Stimulated activated CD4-positive, alpha-beta T cell treated with anti-CD3 and anti-CD28 coated beads, TNF-alpha, amount 100 ng/mL, for 1 hour (primary cell): ENCODE measurements around the gene ATP8A2.
"Not testable (repeated sequence)": the region's sequence is repeated elsewhere in the genome, so short reads cannot be mapped to it uniquely, and the experiment has no call there.

Experiments used
- DNase-seq, 3 donors: peaks; one replicate each; pipeline ENCODE4 v3.0.0-alpha.2; 2020; ENCODE audit warnings: low read depth in 3 of 3, low spot score in 1 of 3

Gene ATP8A2

DNA sequence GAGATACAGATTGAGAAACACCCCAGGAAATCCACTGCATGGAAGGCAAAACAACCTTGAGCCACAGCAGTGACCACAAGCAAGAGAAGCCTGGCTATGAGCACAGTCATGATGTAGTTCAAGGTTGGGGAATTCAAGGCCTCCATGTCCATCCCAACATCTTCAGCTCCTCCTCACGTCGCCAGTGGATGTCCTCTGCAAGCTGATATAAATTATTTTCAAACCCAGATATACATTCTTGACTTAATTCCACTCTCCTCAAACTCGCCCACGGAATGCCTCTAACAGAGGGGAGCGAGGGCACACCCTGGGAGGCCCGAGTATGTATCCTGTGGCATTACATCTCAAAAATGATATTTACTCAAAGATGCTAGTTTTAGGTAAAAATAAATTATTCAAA is 574.5 kb downstream of the ATP8A2 start:
- DNase-seq, result no peak

DNA sequence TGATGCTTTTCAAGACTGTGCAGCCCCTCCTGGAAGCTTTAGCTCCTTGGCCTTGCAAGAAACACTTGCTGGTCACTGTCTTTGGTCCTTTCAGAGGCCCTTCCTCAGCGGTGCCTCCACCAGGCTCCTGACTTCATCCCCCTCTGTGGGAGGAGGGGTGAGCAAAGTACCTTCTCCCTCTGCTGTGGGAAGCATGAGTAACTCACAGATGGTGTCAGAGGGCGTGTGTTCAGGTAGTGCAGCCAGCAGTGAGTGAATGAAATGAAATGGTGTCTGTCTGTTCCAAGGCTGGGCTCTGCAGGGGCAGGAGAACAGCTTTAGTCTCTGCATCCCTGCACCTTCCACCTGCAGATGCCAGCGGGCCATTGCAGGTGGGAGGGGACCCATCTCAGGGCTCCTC is 577.1 kb downstream of the ATP8A2 start:
- no peak for DNase-seq

DNA sequence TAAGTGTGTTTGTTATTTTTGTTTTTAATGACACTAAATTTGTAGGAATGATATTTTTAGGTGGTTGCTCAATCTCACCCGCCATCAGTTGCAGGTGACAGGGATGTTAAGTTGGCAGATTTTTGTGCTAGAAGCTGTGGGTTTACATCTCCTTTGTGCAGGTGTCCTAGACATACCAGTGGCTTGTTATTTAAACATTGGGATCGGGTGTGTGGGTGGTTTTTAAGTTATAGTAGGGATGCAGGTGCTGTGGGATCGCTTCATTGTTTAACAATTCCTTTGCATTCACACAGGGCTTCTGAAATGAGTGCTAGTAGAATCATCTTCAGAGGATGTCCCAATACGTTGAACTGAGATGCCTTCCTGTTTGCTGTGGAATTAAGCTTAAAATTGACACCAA is 580.1 kb downstream of the ATP8A2 start:
- DNase-seq, result no peak

DNA sequence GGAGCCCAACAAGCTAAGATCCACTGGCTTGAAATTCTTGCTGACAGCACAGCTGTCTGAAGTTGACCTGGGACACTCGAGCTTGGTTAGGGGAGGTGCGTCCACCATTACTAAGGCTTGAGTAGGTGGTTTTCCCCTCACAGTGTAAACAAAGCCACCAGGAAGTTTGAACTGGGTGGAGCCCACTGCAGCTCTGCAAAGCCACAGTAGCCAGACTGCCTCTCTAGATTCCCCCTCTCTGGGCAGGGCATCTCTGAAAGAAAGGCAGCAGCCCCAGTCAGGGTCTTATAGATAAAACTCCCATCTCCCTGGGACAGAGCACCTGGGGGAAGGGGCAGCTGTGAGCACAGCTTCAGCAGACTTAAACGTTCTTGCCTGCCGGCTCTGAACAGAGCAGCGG is 582.3 kb downstream of the ATP8A2 start:
- not testable (repeated sequence) for DNase-seq

DNA sequence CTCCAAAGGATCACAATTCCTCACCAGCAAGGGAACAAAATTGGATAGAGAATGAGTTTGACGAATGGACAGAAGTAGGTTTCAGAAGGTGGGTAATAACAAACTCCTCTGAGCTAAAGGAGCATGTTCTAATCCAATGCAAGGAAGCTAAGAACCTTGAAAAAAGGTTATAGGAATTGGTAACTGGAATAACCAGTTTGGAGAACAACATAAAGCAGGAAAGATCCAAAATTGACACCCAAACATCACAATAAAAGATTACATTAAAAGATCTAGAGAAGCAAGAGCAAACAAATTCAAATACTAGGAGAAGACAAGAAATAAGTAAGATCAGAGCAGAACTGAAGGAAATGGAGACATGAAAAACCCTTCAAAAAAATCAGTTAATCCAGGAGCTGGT is 583.2 kb downstream of the ATP8A2 start:
- DNase-seq, result not testable (repeated sequence)

DNA sequence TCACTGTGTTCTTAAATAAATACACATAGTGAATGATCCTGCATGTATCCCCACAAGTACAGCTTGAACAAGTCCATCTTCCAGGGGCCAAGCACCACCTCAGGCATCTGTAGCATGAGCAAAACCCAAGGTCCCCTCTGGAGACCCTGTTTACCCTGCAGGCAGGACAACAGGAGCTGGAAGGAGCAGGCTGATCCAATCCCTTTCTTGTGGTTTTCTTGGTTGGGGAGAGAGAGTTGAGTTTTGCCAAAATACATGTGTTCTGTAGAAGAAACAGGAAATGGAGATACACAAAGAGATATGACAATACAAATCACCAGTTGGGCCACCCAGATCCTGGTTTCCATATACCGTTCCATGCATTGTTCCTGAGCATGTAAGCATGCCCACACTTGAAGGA is 587.2 kb downstream of the ATP8A2 start:
- no peak for DNase-seq

DNA sequence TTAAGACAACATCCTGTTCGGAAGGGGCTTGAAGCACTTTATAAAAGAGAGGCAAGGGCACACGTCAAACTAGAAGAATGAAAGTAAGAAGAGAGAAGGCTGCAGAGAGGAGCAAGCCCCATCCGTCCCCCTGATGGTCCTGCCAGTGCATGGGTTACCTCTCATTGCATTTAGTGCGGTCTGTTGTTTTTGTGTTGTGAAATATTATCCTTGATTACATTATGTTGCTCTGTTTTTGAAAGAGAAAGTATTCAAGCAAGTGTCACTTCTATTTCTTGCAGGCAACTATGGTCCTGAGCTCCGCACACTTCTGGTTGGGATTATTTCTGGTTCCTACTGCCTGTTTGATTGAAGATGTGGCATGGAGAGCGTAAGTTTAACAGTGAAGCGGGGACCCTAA is 589.5 kb downstream of the ATP8A2 start:
- DNase-seq, result no peak

DNA sequence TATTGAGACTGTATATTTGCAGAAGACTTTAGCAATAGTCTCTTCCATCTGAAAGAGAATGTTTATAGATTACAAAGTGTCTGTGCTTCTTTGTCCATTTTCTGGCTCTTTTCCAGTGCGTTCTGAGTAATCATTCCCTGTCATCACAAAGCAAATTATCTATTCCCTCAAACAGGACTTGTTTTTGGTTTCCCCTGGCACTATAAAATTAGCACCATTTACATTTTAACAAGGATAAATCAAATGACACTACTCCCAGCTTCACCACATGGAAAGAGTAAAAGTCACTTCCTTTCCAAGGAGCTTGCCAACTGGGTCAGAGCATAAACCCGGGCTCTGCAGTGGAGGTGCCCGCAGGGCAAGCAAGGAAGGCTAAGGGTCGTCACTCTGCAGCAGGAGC is 591.9 kb downstream of the ATP8A2 start:
- DNase-seq, result no peak

DNA sequence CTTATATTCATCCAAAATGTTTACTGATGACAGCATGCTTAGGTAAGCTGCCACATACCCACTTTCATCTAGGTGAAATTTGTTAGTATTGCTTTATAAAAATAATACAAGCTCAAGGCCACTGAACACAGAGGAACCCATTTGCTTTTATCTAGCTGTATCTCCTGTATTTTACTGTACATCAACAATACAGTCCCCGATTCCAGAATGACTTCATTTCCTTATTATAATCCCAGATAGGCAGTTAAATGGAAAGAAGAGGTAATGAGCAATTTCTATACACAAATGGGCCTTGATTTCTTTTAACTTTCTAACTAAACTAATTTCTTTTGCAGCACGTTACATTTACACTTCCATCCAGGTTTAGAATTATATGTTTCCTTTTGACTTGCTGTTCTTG is 593.8 kb downstream of the ATP8A2 start:
- DNase-seq, result no peak

DNA sequence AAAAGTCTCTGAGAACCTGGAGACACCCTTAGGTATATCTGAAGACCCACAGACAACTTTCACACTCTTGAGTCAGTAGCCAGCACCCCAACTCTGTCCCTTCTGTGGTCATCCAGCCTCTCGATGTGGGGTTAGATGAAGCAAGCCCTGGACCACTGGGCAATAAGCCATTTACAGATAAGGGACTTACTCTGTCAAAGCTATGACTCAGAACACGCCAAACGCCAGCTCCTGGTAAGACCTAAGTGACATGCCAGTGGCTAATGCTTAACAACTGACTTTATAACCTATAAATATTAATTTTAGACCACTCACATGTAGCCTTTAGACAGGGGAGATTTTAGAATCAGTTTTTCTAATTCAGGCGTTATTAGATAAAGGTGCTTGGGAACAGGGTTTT is 594.3 kb downstream of the ATP8A2 start:
- DNase-seq, result no peak

DNA sequence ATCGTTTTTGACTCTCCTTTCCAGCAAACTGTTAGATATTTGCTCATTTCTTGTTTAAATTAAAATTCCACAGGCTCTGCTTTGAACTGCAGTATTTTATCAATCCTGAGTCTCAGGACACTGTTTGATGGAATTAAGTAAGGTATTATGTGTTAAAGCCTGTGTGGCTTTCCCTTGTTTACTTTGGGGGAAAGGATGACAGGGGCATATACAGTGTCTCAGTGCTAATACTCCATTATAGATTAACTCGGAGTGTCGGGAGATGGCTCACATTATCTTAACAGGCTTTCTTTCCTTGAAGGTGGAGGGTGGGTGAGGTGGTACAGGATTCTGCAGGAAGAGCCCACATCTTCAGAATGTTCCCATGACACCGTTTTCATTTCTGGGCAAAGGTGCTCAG is 595.4 kb downstream of the ATP8A2 start:
- DNase-seq, result no peak

DNA sequence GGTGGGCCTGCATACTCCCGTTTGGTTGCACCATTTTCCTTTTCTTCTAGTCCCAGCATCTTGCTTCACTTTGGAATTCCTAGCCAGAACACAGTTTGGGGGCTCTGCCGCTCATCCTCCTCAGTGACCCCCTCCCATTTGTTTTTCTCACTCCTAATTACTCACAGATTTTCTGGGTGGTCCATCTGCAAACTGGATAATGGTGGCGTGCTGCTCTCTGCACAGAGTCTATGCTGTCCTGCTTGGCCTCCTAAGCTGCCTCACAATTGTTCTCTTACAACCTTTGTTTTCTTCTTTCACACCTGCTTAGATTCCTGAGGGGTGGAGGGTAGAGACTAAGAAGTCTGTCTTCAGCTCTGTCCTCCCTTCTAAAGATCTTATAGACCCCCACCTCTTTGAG is 599.3 kb downstream of the ATP8A2 start:
- no peak for DNase-seq

DNA sequence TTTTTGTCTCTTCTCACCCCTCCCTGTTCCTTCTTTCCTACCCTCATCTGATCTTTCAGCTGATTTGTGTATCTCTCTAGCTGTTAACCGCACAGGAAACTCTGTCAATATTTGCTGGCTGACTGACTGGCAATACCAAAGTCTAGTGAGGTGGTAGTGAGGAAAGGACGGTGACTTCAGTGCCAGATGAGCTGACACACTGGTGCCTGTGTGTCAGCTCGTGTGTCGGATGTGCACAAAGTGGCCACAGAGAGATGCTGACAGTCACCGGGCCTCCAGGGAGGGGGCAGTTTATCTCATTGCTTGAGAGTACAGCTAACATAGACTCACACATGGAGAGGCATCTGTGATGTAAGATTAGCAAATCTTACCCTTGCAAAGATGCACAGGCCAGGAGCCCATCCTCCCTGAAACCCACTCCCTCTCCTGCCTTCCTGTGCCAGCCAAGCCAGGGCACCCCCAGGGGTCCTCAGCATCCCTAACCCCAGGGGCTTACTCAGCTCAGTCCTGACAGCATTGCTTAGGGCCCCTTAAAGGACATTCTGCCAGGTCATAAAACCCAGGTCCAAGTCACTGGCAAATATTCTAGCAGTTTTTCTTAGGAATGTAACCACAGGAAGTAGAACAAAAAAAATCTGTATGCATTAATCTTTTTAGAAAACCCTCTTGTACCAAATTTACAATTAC is 599.8 kb downstream of the ATP8A2 start:
- peak in 1 of 3 donors; percentile 21 for DNase-seq

DNA sequence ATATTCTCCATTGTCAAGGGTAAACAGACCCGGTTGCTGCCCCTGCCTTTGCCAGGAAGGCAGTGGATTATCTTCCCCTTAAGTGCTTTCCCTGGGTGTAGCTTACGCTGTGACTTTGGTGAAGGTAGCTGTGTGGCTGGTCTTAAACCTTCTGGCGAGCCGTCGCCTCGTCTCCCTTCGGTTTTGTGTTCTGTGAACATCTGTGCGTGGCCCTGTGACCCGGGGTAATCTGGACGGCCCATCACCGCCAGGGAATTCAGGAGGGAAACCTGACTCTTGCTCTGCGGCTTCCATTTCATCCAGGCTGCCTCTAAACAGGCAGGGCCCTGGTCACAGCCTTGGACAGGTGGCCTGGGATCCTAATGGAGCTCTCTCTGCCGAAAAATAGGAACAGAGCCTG is 601.3 kb downstream of the ATP8A2 start:
- no peak for DNase-seq

DNA sequence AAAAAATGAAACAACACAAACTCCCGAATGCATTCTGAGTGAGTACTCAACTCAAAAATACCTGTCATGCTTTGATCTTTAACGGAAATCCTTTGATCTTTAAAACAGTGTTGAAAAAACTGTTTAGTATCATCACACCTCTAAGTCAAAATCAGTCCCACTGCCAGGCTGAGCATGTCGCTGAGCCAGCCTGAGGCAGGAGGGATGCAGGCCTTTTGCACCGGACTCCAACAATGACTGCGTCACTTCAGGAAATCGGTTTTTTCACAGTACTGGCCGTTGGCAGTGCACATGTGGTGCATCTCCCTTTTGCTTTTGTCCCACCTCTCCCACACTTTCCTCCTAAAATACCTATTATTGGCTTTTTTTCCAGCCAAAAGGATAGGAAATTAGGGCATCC is 601.8 kb downstream of the ATP8A2 start:
- DNase-seq, result no peak

DNA sequence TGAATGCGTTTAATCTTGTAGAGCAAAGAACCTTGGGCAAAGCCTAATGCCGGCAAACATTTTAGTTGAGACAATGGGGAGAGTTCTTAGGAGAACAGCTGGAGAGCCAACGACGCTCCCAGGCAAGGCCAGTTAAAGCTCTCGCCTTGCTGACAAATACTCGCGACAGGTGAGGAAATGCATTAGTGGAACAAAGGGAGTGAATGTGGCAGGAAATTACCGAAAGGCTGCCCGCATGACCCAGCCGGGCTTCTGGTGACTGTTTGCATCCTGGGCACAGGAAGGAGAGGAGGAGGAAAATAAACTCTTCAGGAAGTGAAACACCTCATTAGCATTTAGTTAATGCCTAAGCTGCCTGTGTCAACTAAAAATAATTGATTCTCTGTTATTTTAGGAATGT is 605.4 kb downstream of the ATP8A2 start:
- no peak for DNase-seq

DNA sequence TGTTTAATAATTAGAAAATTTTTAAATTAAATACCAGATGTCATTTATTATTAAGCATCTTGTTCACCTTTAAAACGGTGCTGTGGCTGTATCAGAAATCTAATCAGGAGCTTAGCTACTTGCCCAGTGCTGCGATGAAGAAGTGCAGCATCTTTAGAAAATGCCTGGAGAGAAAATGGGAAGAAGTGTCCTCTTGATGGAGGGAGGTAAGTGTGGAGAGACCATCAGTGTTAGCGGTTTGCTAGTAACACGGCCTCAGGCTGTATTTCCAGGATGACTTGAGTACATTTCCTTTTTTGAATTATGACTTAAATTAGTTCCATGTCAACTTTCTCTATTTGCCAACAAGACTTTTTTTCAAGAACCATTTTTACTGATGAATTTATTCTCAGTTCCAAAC is 605.9 kb downstream of the ATP8A2 start:
- DNase-seq, result no peak

DNA sequence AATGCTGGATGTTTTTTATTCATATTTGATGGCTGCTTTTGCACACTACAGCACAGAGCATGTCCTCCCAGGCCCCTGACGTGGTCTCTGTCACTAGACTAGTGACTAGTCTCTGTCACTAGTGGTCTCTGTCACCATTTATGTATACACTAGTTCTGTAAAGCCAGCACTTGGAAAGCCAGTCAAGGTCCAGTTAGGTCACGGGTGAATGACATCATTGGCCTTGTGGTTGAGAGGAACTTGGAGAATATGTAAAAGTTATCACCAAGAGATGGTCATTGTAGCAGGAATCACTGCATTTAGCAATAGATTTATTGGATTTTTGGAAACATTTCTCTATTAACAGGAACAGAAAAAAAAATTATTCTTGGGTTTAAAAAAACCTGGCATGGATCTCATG is 607.2 kb downstream of the ATP8A2 start:
- no peak for DNase-seq

DNA sequence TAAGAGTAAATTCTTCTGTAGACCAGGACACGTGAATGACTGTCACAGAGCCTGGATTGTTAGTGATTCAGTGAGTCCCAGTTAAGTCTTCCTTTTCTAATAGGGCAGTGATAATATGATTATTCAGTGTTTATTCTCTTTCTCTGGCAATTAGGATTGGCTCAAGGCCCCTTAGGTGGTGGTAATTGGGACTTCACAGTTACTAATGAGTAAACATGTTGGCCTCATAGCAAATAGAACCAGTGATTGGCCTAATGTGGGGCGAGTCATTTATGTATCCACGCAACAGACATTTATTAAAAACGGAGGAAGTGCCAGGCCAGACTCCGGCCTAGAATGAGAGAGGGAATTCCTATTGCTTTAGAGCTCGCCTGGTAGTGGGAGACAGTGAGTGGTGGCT is 607.6 kb downstream of the ATP8A2 start:
- no peak for DNase-seq

DNA sequence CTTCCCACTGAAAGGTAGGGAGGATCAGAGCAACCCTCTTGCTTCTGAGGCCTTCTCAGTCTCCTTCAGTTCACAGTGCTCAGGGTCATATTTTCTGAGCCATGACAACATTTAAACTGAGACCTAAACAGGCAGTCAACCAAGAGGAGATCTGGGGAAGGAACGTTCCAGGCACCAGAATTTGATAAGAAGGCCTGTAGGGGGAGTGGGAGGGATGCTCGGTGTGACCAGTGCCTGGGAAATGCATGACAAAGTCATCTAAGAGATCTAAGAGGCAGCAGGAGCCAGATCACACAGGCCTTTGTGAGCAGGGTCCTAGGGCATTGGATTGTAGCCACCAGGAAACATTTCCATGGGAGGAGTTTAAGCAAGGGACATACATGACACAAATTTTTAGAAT is 608.5 kb downstream of the ATP8A2 start:
- no peak for DNase-seq

DNA sequence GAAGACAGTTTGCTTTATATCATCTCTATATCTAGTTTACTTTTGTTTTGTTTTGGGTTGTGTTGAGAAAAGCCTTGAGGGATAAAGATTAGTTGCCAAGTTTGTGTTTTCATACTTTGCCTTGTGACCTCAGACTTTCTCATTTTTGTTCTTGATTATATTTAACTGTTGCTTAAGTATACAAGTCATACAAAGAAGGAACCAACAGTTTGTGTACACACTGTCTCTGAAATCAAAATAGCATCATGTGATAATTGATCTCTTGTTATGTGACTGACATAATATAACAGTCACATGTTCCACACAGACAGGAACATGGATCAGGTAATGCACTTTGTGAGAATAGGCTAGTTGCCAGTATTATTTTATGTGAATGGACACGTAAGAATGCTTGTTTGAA is 609.3 kb downstream of the ATP8A2 start:
- no peak for DNase-seq

DNA sequence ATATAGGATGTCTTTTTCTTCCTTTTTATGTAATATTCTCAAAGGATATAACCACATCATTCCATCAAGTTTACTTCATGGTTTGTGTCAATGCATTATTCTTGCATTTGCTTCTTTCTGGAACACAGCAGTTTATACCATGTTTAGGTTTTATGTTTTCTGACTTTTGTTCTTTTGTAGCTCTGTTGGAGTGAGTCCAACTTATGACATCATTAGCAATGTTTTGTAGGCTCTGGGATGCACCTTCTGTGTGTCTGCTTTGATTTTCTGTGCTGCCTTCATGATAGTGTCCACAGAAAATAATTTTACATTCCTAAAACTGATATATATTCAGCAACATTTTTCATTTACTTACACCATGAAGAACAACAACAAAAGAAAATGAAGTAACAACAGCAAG is 611.1 kb downstream of the ATP8A2 start:
- DNase-seq, result no peak

DNA sequence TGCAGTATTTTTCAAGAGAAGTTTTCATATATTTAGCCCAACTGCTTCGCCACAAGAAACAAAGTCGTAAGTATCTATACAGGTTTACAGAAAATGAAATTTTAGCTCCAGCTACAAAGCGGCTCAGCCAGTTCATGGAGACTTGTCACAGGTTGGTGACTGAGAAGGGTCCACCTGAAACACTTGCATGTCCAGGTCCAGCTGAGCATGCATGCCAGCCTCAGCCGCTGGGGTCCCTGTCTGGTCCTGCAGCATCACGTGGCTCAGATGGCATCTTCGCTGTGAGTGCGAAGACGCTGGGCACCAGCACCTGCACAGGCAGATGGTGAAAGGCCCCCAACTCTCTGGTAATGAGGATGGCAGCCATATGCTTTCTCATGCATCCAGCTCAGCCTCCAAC is 616.2 kb downstream of the ATP8A2 start:
- DNase-seq, result no peak

DNA sequence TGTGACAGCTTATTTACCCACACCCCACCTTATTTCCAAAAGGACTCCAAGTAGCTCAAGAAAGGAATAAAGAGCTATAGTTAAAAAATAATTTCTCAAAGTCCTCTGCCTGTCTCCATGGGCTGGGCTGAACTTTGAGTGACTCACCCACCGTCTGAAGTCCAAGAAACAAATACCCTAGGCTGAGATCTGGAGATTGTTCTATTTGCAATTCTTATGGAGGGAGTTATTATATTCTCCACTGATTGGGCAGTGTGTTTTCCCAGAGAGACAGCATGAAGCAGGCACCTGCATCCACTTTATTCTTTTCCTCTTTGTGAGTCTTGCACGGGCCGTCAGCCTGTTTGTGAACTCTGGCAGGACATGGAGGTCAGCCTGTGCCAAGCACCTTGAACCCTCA is 616.9 kb downstream of the ATP8A2 start:
- no peak for DNase-seq
